ENCODE measurements around the gene ZSWIM1. TPM values are rescaled to one million over a fixed set of nuclear protein-coding genes. Genes with fewer than 3 reads are reported as not detected.
A peak's percentile ranks its signal among the peaks of the same experiment; 100 is the strongest.
"Not testable (repeated sequence)": the region's sequence is repeated elsewhere in the genome, so short reads cannot be mapped to it uniquely, and the experiment has no call there.

The ZSWIM1 gene
- polyA plus RNA-seq, 1 donor, result 18.6 TPM

DNA sequence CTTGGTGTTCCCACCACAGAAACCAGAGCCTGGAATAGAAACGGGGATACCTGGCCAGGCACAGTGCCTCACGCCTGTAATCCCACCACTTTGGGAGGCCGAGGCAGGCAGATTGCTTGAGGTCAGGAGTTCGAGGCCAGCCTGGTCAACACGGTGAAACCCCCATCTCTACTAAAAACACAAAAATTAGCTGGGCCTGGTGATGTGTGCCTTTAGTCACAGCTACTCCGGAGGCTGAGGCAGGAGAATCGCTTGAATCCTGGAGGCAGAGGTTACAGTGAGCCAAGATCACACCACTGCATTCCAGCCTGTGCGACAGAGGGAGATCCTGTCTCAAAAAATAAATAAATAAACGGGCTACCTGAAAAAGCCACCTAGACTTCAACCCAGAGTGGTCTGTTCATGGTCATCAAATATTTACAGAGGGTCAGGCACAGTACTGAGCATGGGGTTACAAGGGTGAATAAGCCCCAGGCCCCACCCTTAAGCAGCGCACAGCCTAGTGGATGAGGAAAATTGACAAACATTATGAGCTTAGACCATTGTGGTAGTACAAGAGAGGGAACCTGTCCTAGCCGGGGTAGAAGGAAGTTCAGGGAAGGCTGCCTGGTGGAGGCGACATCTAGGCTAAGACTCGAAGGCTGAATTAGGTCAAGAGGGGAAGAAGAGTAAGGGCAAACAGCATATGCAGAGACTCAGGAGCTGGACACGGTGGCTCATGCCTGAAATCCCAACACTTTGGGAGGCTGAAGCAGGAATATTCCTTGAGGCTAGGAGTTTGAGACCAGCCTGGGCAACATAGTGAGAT is 46.2 kb downstream of the ZSWIM1 start:
- DNase-seq, result no peak

DNA sequence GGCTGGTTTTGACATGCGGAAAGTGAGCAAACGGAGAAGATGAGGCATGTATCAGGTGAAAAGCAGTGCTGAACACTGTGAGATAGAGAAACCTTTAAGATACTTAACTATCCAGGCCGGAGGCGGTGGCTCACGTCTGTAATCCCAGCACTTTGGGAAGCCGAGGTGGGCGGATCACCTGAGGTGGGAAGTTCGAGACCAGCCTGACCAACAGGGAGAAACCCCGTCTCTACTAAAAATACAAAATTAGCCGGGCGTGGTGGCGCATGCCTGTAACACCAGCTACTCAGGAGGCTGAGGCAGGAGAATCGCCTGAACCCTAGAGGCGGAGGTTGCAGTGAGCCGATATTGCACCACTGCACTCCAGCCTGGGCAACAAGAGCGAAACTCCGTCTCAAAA is 50.7 kb downstream of the ZSWIM1 start:
- DNase-seq, result not testable (repeated sequence)

DNA sequence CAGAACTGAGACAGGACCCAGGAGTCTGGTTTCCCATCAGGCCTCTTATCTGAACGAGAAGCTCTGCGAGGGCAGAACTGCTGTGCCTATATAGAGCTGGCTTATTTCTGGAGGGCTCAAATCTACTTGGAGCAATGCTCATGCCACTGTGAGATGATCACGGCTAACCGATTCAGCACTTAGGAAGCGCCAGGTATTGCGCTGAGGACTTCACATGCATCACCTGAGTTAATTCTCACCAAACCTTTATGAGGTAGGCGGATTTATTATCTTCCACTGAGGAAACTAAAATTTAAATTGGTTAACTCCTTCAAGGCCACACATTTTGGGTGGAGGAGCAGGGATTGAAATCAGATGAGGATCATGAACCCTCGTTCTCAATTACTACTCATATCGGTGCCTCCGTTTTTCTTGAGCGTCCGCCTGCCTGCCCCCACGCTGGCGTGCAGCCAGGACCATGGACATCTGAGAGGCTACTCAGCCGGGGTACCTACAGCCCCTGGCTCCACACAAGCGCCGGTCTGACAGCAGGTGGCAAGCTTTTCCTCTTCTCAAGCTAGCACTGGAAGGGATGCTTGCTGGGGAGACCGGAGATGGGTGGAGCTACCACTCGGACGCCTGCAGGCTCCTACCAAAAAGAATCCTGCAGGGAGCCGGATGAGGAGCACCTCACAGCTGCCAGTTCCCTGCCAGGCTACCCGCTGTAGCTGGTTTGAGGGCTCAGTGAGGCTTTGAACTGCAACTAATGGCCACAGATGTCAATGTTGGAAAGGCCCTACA is 52.4 kb downstream of the ZSWIM1 start:
- DNase-seq, result peak; percentile 70

DNA sequence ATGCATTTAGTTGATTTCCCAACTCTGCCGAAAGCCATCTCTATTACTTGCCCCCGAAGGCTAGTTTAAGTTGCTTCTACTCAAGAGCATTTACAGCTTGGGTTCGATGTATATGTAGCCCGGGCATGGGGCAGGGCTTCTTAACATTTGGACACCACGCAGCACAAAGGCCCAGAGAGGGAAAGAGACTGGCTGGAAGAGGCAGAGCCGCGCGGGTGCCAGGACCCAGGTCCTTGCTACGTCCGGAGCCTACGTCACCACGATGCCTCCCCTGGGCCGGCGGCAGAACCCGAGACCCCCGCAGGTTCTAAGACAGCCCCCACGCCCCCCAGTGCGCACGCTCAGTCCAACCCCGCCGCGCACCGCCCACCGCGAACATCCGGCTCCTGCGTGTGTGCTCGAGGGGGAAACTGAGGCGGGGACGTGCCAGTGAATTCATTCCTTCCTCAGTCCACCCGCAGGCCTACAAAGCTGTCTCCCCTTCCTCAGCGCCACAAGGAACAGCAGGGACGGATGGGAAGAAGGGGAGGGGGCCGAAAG is 53.1 kb downstream of the ZSWIM1 start:
- peak; percentile 57 for DNase-seq

Other genes starting within 250 kb of the ZSWIM1 start
- not detected for gene WFDC9, start 249.9 kb upstream of the ZSWIM1 start, polyA plus RNA-seq (ENCODE audit: insufficient read length)
- not detected for gene WFDC11, start 211.0 kb upstream of the ZSWIM1 start, polyA plus RNA-seq (ENCODE audit: insufficient read length)
- not detected for gene WFDC13, start 179.2 kb upstream of the ZSWIM1 start, polyA plus RNA-seq (ENCODE audit: insufficient read length)
- gene WFDC10B, start 176.2 kb upstream of the ZSWIM1 start, polyA plus RNA-seq (ENCODE audit: insufficient read length), result not detected
- not detected for gene SPINT4, start 158.9 kb upstream of the ZSWIM1 start, polyA plus RNA-seq (ENCODE audit: insufficient read length)
- gene WFDC3, start 89.3 kb upstream of the ZSWIM1 start, polyA plus RNA-seq (ENCODE audit: insufficient read length), result 0.47 TPM
- 34.2 TPM for gene DNTTIP1, start 89.3 kb upstream of the ZSWIM1 start, polyA plus RNA-seq (ENCODE audit: insufficient read length)
- gene UBE2C, start 68.6 kb upstream of the ZSWIM1 start, polyA plus RNA-seq (ENCODE audit: insufficient read length), result 84.4 TPM
- 0.47 TPM for gene TNNC2, start 53.9 kb upstream of the ZSWIM1 start, polyA plus RNA-seq (ENCODE audit: insufficient read length)
- 11.9 TPM for gene SNX21, start 47.4 kb upstream of the ZSWIM1 start, polyA plus RNA-seq (ENCODE audit: insufficient read length)
- gene ACOT8, start 23.8 kb upstream of the ZSWIM1 start, polyA plus RNA-seq (ENCODE audit: insufficient read length), result 23.3 TPM
- gene ZSWIM3, start 23.6 kb upstream of the ZSWIM1 start, polyA plus RNA-seq (ENCODE audit: insufficient read length), result 5.9 TPM
- 6.0 TPM for gene SPATA25, start 6.4 kb downstream of the ZSWIM1 start, polyA plus RNA-seq (ENCODE audit: insufficient read length)
- 7.3 TPM for gene NEURL2, start 10.0 kb downstream of the ZSWIM1 start, polyA plus RNA-seq (ENCODE audit: insufficient read length)
- 143 TPM for gene CTSA, start 10.1 kb downstream of the ZSWIM1 start, polyA plus RNA-seq (ENCODE audit: insufficient read length)
- gene PLTP, start 30.9 kb downstream of the ZSWIM1 start, polyA plus RNA-seq (ENCODE audit: insufficient read length), result 118 TPM
- gene PCIF1, start 53.5 kb downstream of the ZSWIM1 start, polyA plus RNA-seq (ENCODE audit: insufficient read length), result 44.9 TPM
- 14.4 TPM for gene ZNF335, start 91.0 kb downstream of the ZSWIM1 start, polyA plus RNA-seq (ENCODE audit: insufficient read length)
- 0.35 TPM for gene MMP9, start 127.7 kb downstream of the ZSWIM1 start, polyA plus RNA-seq (ENCODE audit: insufficient read length)
- gene SLC12A5, start 148.0 kb downstream of the ZSWIM1 start, polyA plus RNA-seq (ENCODE audit: insufficient read length), result 1.8 TPM
- gene NCOA5, start 208.7 kb downstream of the ZSWIM1 start, polyA plus RNA-seq (ENCODE audit: insufficient read length), result 62.3 TPM
- 5.0 TPM for gene CD40, start 237.1 kb downstream of the ZSWIM1 start, polyA plus RNA-seq (ENCODE audit: insufficient read length)